ENCODE results near the gene EPHA7. TPM values are rescaled to one million over a fixed set of nuclear protein-coding genes. Genes with fewer than 3 reads are reported as not detected.

Gene EPHA7
- total and polyA plus RNA-seq, 4 donors, result under 0.01 to 0.37 (median 0.01) TPM; not detected in 1

DNA sequence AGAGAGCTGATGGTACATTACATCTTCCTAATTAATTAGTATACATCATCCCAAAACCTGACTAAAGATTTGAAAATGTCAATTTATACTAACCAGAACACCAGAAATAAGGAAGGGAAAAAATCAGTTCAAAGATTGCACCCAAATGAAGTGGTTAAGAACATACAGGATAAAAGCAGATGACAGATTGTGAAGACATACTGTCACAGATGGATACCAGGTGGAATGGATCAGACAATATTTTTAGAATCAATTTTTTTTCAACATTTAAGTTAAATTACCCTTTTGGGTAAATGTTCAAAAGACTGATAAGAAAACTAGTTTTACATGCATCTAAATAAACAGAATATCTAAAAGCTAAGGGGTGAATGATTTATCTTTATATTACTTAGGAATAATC, 47.6 kb downstream of the EPHA7 start:
- no peak overlapping the region for H3K4me3 ChIP-seq (ENCODE audit: low read depth in 1 of 3, low read length in 3 of 3)
- no peak overlapping the region for H3K27ac ChIP-seq (ENCODE audit: low read depth in 1 of 2, low read length in 2 of 2)
- H3K4me1 ChIP-seq (ENCODE audit: control insufficient read depth in 4 of 4, insufficient read depth in 4 of 4, low read length in 3 of 4), result no peaks in the 10 kb centered on the region
- H3K9ac ChIP-seq (ENCODE audit: low read depth in 1 of 2, low read length in 2 of 2), result no peak overlapping the region
- no peaks in the 10 kb centered on the region for H3K9me3 ChIP-seq (ENCODE audit: control insufficient read depth in 4 of 4, low read length in 3 of 4)
- H3K36me3 ChIP-seq (ENCODE audit: control insufficient read depth in 4 of 4, insufficient read depth in 3 of 4, low read depth in 1 of 4, low read length in 3 of 4), result no peaks in the 10 kb centered on the region
- TF ChIP-seq, protein P1, sequence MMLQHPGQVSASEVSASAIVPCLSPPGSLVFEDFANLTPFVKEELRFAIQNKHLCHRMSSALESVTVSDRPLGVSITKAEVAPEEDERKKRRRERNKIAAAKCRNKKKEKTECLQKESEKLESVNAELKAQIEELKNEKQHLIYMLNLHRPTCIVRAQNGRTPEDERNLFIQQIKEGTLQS (IDR thresholded peaks at IDR 0.05), result no peak
- no peak for TF ChIP-seq JUND (IDR thresholded peaks at IDR 0.05)
- no peak for TF ChIP-seq RXRA (IDR thresholded peaks at IDR 0.05)
- TF ChIP-seq HNF4G (IDR thresholded peaks at IDR 0.05), result no peak
- no peak for TF ChIP-seq FOXA2 (IDR thresholded peaks at IDR 0.05)
- no peak for TF ChIP-seq EGR1 (IDR thresholded peaks at IDR 0.05; ENCODE audit: low read depth in 2 of 2)
- no peak for TF ChIP-seq HNF4A (conservative IDR thresholded peaks at IDR 0.05)
- no peaks in the 10 kb centered on the region for H3K27me3 ChIP-seq (ENCODE audit: control insufficient read depth in 4 of 4, insufficient read depth in 4 of 4, low read length in 3 of 4)
- no peak for DNase-seq (ENCODE audit: low spot score)

DNA sequence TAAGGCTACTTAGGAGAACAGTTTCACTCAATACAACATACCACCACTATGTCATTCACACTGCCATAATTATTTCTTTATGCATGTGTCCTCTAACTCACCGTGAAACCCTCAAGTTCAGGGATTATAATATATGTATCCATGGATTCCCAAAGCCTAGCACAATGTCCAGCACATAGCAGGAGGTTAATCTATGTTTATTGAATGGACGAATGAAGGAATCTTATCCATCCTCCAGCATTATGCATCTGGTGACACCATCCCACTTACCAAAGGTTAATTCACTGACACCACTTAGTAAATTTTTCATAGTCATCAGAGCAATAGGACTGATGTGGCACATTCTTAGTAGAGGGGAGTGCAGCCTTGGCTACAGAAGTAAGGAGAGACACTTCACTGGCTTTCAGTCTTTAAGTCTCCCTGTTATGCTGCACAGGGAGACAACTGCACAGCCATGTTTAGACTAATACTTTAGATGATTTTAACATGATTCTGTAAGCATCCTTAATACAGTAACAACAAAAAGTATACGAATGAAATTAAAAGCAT, 49.7 kb downstream of the EPHA7 start:
- no peaks in the 10 kb centered on the region for H3K4me1 ChIP-seq (ENCODE audit: control insufficient read depth in 4 of 4, insufficient read depth in 4 of 4, low read length in 3 of 4)
- no peaks in the 10 kb centered on the region for H3K9me3 ChIP-seq (ENCODE audit: control insufficient read depth in 4 of 4, low read length in 3 of 4)
- no peaks in the 10 kb centered on the region for H3K27me3 ChIP-seq (ENCODE audit: control insufficient read depth in 4 of 4, insufficient read depth in 4 of 4, low read length in 3 of 4)
- H3K36me3 ChIP-seq (ENCODE audit: control insufficient read depth in 4 of 4, insufficient read depth in 3 of 4, low read depth in 1 of 4, low read length in 3 of 4), result no peaks in the 10 kb centered on the region
- 71% methylated on average over 3 of the region's 3 CpGs for WGBS
- H3K4me3 ChIP-seq (ENCODE audit: low read depth in 1 of 3, low read length in 3 of 3), result no peak overlapping the region
- no peak for DNase-seq (ENCODE audit: low spot score)
- TF ChIP-seq FOXA1 (IDR thresholded peaks at IDR 0.05), result no peak
- TF ChIP-seq FOXA2 (IDR thresholded peaks at IDR 0.05), result no peak
- no peak for TF ChIP-seq NR2F2 (IDR thresholded peaks at IDR 0.05)
- no peak overlapping the region for H3K9ac ChIP-seq (ENCODE audit: low read depth in 1 of 2, low read length in 2 of 2)
- H3K27ac ChIP-seq (ENCODE audit: low read depth in 1 of 2, low read length in 2 of 2), result no peak overlapping the region

DNA sequence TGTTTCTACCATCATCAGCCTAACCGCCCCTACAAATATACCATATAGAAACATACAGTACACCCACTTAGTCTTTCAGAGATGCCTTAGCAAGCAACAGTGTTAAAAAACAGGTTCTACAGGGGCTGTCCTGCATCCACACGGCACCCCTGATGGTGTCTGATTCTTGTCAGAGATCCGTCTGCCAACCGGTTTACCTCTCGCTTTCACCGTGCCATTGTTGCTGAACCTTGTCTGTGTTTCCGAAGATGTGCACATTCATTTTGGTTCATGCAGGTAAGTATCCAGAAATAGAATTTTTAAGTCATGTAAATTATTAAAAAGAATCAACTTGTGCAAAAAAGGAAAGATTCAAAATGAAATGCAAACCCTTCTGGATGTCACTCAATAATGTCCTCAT, 52.9 kb downstream of the EPHA7 start:
- Histone ChIP-seq H3K27ac (ENCODE audit: low read depth in 1 of 2, low read length in 2 of 2) (no peak overlapping the region), H3K4me3 (ENCODE audit: low read depth in 1 of 3, low read length in 3 of 3) (no peak overlapping the region), H3K36me3 (ENCODE audit: control insufficient read depth in 4 of 4, insufficient read depth in 3 of 4, low read depth in 1 of 4, low read length in 3 of 4) (no peaks in the 10 kb centered on the region), H3K4me1 (ENCODE audit: control insufficient read depth in 4 of 4, insufficient read depth in 4 of 4, low read length in 3 of 4) (no peaks in the 10 kb centered on the region), H3K9me3 (ENCODE audit: control insufficient read depth in 4 of 4, low read length in 3 of 4) (no peaks in the 10 kb centered on the region), H3K27me3 (ENCODE audit: control insufficient read depth in 4 of 4, insufficient read depth in 4 of 4, low read length in 3 of 4) (no peaks in the 10 kb centered on the region), H3K9ac (ENCODE audit: low read depth in 1 of 2, low read length in 2 of 2) (no peak overlapping the region)
- no peak for DNase-seq (ENCODE audit: low spot score)
- TF ChIP-seq TAF1 (conservative IDR thresholded peaks at IDR 0.05) (no peak), JUND (IDR thresholded peaks at IDR 0.05) (no peak), HNF4G (IDR thresholded peaks at IDR 0.05) (no peak), RXRA (IDR thresholded peaks at IDR 0.05) (no peak), NR2F2 (IDR thresholded peaks at IDR 0.05) (no peak), FOXA2 (IDR thresholded peaks at IDR 0.05) (no peak), SP1 (IDR thresholded peaks at IDR 0.05) (no peak), GABPA (IDR thresholded peaks at IDR 0.05 in 1 of 2, conservative IDR thresholded peaks at IDR 0.05 in 1 of 2) (no peak), EGR1 (IDR thresholded peaks at IDR 0.05; ENCODE audit: low read depth in 2 of 2) (no peak), RAD21 (IDR thresholded peaks at IDR 0.05) (no peak), FOXA1 (IDR thresholded peaks at IDR 0.05) (no peak), YY1 (IDR thresholded peaks at IDR 0.05) (no peak), HNF4A (conservative IDR thresholded peaks at IDR 0.05) (no peak)
- TF ChIP-seq, protein P2, sequence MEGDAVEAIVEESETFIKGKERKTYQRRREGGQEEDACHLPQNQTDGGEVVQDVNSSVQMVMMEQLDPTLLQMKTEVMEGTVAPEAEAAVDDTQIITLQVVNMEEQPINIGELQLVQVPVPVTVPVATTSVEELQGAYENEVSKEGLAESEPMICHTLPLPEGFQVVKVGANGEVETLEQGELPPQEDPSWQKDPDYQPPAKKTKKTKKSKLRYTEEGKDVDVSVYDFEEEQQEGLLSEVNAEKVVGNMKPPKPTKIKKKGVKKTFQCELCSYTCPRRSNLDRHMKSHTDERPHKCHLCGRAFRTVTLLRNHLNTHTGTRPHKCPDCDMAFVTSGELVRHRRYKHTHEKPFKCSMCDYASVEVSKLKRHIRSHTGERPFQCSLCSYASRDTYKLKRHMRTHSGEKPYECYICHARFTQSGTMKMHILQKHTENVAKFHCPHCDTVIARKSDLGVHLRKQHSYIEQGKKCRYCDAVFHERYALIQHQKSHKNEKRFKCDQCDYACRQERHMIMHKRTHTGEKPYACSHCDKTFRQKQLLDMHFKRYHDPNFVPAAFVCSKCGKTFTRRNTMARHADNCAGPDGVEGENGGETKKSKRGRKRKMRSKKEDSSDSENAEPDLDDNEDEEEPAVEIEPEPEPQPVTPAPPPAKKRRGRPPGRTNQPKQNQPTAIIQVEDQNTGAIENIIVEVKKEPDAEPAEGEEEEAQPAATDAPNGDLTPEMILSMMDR (IDR thresholded peaks at IDR 0.05; ENCODE audit: low read depth, low read length, missing input control), result no peak
- TF ChIP-seq, protein P3, sequence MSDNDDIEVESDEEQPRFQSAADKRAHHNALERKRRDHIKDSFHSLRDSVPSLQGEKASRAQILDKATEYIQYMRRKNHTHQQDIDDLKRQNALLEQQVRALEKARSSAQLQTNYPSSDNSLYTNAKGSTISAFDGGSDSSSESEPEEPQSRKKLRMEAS (IDR thresholded peaks at IDR 0.05), result no peak
- TF ChIP-seq, protein P4, sequence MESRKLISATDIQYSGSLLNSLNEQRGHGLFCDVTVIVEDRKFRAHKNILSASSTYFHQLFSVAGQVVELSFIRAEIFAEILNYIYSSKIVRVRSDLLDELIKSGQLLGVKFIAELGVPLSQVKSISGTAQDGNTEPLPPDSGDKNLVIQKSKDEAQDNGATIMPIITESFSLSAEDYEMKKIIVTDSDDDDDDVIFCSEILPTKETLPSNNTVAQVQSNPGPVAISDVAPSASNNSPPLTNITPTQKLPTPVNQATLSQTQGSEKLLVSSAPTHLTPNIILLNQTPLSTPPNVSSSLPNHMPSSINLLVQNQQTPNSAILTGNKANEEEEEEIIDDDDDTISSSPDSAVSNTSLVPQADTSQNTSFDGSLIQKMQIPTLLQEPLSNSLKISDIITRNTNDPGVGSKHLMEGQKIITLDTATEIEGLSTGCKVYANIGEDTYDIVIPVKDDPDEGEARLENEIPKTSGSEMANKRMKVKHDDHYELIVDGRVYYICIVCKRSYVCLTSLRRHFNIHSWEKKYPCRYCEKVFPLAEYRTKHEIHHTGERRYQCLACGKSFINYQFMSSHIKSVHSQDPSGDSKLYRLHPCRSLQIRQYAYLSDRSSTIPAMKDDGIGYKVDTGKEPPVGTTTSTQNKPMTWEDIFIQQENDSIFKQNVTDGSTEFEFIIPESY (IDR thresholded peaks at IDR 0.05), result no peak
- TF ChIP-seq, protein P5, sequence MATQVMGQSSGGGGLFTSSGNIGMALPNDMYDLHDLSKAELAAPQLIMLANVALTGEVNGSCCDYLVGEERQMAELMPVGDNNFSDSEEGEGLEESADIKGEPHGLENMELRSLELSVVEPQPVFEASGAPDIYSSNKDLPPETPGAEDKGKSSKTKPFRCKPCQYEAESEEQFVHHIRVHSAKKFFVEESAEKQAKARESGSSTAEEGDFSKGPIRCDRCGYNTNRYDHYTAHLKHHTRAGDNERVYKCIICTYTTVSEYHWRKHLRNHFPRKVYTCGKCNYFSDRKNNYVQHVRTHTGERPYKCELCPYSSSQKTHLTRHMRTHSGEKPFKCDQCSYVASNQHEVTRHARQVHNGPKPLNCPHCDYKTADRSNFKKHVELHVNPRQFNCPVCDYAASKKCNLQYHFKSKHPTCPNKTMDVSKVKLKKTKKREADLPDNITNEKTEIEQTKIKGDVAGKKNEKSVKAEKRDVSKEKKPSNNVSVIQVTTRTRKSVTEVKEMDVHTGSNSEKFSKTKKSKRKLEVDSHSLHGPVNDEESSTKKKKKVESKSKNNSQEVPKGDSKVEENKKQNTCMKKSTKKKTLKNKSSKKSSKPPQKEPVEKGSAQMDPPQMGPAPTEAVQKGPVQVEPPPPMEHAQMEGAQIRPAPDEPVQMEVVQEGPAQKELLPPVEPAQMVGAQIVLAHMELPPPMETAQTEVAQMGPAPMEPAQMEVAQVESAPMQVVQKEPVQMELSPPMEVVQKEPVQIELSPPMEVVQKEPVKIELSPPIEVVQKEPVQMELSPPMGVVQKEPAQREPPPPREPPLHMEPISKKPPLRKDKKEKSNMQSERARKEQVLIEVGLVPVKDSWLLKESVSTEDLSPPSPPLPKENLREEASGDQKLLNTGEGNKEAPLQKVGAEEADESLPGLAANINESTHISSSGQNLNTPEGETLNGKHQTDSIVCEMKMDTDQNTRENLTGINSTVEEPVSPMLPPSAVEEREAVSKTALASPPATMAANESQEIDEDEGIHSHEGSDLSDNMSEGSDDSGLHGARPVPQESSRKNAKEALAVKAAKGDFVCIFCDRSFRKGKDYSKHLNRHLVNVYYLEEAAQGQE (IDR thresholded peaks at IDR 0.05), result no peak
- TF ChIP-seq, protein P1 (IDR thresholded peaks at IDR 0.05), result no peak
- 86% methylated on average over 7 of the region's 7 CpGs for WGBS

All from liver (tissue), 9 donors.